Gastrocnemius medialis (tissue), 4 donors: ENCODE data around the gene ELL2.

ENCODE experiments used
- POLR2A ChIP-seq, 2 donors: fragments of 450-650 bp; IDR thresholded peaks; one replicate each; pipeline ENCODE4 v1.6.1; 2017; ENCODE audit warnings: antibody characterized with exemption in 2 of 2, mild to moderate bottlenecking in 2 of 2, moderate library complexity in 2 of 2
- TF ChIP-seq, protein P1 (sequence below), 5 experiments: fragments of 450-650 bp in 3 of 5; fragments of 200-600 bp in 2 of 5; sonication (generic) in 2 of 5; IDR thresholded peaks in 4 of 5; conservative IDR thresholded peaks in 1 of 5; 1 replicate in 4 of 5; 2 replicates in 1 of 5; pipeline ENCODE4 v1.5.1; 2016 to 2019; ENCODE audit warnings: antibody characterized with exemption in 5 of 5, mild to moderate bottlenecking in 3 of 5, moderate library complexity in 3 of 5

DNA sequence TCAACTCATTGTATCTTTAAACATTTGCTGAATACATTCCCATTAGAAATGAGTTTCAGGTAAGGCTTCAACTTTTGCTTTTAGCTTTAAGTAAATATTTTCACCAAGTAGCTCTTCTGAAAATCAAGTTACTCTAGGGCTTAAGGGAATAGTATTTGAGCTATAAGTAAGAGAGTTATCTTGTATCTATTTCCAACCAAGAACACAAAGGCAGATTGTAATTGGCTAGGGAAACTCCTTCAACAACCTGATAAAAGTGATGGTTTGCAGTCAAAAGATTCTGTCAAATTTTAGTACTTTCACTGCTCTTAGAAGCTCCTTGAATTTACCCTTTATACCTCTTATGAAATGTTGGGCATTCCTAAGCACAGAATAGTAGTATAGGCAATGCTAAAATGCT, 13.0 kb downstream of the ELL2 start:
- TF ChIP-seq, protein P1, sequence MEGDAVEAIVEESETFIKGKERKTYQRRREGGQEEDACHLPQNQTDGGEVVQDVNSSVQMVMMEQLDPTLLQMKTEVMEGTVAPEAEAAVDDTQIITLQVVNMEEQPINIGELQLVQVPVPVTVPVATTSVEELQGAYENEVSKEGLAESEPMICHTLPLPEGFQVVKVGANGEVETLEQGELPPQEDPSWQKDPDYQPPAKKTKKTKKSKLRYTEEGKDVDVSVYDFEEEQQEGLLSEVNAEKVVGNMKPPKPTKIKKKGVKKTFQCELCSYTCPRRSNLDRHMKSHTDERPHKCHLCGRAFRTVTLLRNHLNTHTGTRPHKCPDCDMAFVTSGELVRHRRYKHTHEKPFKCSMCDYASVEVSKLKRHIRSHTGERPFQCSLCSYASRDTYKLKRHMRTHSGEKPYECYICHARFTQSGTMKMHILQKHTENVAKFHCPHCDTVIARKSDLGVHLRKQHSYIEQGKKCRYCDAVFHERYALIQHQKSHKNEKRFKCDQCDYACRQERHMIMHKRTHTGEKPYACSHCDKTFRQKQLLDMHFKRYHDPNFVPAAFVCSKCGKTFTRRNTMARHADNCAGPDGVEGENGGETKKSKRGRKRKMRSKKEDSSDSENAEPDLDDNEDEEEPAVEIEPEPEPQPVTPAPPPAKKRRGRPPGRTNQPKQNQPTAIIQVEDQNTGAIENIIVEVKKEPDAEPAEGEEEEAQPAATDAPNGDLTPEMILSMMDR (IDR thresholded peaks at IDR 0.05 in 4 of 5, conservative IDR thresholded peaks at IDR 0.05 in 1 of 5), result no peak
- no peak for TF ChIP-seq POLR2A (IDR thresholded peaks at IDR 0.05)
